Parathyroid adenoma (tissue), 2 donors: Measurements from ENCODE around the gene KCNK3.

Experiments
- H2AFZ ChIP-seq: fragments of 300-600 bp; sonication (generic); one replicate; pipeline ENCODE4 v1.7.0; 2017; ENCODE audit warnings: antibody characterized with exemption, mild to moderate bottlenecking
- H3K27ac ChIP-seq: fragments of 300-600 bp; sonication (generic); one replicate; pipeline ENCODE4 v1.7.0; 2017
- H3K27me3 ChIP-seq: fragments of 300-600 bp; sonication (generic); one replicate; pipeline ENCODE4 v1.7.0; 2017; ENCODE audit warnings: low read length; ENCODE audit not compliant: control insufficient read depth, insufficient read depth
- H3K36me3 ChIP-seq: fragments of 300-600 bp; sonication (generic); one replicate; pipeline ENCODE4 v1.7.0; 2017; ENCODE audit warnings: low read length; ENCODE audit not compliant: control insufficient read depth, insufficient read depth
- H3K4me1 ChIP-seq: fragments of 300-600 bp; sonication (generic); one replicate; pipeline ENCODE4 v1.7.0; 2017; ENCODE audit warnings: control low read depth
- H3K4me2 ChIP-seq: fragments of 300-600 bp; sonication (generic); one replicate; pipeline ENCODE4 v1.7.0; 2017; ENCODE audit warnings: low read length
- H3K4me3 ChIP-seq: fragments of 300-600 bp; sonication (generic); one replicate; pipeline ENCODE4 v1.7.0; 2017; ENCODE audit warnings: low read depth, low read length
- H3K79me2 ChIP-seq: fragments of 300-600 bp; sonication (generic); one replicate; pipeline ENCODE4 v1.7.0; 2017; ENCODE audit warnings: control low read depth
- H3K9ac ChIP-seq: fragments of 300-600 bp; sonication (generic); one replicate; pipeline ENCODE4 v1.7.0; 2017; ENCODE audit warnings: mild to moderate bottlenecking
- H3K9me3 ChIP-seq: fragments of 300-600 bp; sonication (generic); one replicate; pipeline ENCODE4 v1.7.0; 2017; ENCODE audit warnings: low read length; ENCODE audit not compliant: control insufficient read depth
- TF ChIP-seq, protein P1 (sequence below): fragments of 300-600 bp; sonication (generic); IDR thresholded peaks from one replicate; pipeline ENCODE4 v1.7.0; 2017; ENCODE audit warnings: antibody characterized with exemption, mild to moderate bottlenecking
- donor health status: primary hyperparathyroidism.

The KCNK3 gene

DNA sequence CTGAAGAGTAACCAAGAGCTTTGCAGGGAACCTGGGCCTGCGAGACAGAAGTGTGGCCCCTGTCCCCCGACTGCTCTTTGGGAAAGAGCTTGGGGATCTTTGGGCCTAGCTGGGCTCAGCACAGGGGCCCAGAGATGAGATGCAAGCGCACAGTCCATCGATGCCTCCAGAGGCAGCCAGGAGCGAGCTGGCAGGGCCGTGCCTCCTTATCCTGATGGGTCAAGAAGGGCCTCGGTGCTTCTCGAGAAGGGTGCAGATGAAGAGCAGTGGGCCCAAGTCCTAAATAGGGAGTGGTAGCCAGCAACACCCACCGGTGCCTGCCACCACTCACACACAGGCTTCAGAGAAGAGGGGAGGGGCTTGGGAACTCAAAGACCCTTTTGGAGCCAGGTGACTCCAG, 17.6 kb downstream of the KCNK3 start:
- H3K9me3 ChIP-seq = no peaks in the 10 kb centered on the region
- H3K4me3 ChIP-seq = no peak overlapping the region
- peak overlapping the region; percentile 2 for H3K27ac ChIP-seq
- no peaks in the 10 kb centered on the region for H3K27me3 ChIP-seq
- peaks cover 48% of the 10 kb centered on the region for H3K4me1 ChIP-seq
- no peak overlapping the region for H3K9ac ChIP-seq
- H3K36me3 ChIP-seq = no peaks in the 10 kb centered on the region
- H2AFZ ChIP-seq = no peak overlapping the region
- H3K4me2 ChIP-seq = no peak overlapping the region
- TF ChIP-seq, protein P1, sequence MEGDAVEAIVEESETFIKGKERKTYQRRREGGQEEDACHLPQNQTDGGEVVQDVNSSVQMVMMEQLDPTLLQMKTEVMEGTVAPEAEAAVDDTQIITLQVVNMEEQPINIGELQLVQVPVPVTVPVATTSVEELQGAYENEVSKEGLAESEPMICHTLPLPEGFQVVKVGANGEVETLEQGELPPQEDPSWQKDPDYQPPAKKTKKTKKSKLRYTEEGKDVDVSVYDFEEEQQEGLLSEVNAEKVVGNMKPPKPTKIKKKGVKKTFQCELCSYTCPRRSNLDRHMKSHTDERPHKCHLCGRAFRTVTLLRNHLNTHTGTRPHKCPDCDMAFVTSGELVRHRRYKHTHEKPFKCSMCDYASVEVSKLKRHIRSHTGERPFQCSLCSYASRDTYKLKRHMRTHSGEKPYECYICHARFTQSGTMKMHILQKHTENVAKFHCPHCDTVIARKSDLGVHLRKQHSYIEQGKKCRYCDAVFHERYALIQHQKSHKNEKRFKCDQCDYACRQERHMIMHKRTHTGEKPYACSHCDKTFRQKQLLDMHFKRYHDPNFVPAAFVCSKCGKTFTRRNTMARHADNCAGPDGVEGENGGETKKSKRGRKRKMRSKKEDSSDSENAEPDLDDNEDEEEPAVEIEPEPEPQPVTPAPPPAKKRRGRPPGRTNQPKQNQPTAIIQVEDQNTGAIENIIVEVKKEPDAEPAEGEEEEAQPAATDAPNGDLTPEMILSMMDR = no peak
- H3K79me2 ChIP-seq = peaks cover 65% of the 10 kb centered on the region

- Histone ChIP-seq H3K27ac (peak overlapping the region; percentile 2), H3K36me3 (no peaks in the 10 kb centered on the region), H2AFZ (no peak overlapping the region), H3K4me3 (no peak overlapping the region), H3K79me2 (peaks cover 57% of the 10 kb centered on the region), H3K9me3 (no peaks in the 10 kb centered on the region), H3K4me1 (peaks cover 50% of the 10 kb centered on the region), H3K27me3 (no peaks in the 10 kb centered on the region), H3K9ac (no peak overlapping the region), H3K4me2 (no peak overlapping the region)
- TF ChIP-seq, protein P1 = no peak
Observed at GRCh38 chr2:26710743-26711456, 18.4 kb downstream of the KCNK3 start.

DNA sequence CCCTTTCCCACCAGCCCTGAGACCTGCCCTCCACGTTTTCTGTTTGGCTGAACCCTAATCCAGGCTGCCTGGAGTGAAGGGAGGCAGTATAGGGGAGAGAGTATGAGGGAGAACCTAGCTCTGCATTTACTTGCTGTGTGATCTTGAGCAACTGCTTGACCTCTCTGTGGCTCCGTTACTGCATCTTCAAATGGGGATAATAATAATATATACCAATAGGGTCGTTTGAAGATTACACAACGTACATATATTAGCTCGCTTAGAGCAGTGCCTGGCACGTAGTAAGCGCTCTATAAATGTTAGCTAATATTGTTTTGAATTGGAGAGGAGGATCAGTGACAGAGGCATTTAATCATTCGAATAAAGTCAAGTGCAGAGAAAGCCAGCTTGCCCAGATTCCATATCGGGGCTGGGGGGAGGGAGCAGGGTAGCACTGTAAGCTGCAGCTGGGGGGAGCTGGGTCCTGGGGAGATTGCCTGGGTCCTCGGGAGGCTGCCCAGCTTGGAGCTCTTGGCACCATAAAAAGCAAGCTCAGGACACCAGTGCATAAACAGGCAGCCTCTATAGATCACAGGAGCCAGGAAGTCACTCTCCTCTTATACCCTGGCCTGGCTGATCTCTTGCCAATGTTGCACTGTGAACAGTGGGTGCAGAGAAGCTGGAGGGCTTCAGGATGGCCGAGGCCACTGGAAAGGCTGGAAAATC, 19.1 kb downstream of the KCNK3 start:
- TF ChIP-seq, protein P1 = no peak
- no peak overlapping the region for H3K4me2 ChIP-seq
- H3K4me1 ChIP-seq = peaks cover 51% of the 10 kb centered on the region
- no peaks in the 10 kb centered on the region for H3K9me3 ChIP-seq
- H3K79me2 ChIP-seq = peaks cover 50% of the 10 kb centered on the region
- H2AFZ ChIP-seq = no peak overlapping the region
- H3K27ac ChIP-seq = no peak overlapping the region
- no peaks in the 10 kb centered on the region for H3K27me3 ChIP-seq
- H3K4me3 ChIP-seq = no peak overlapping the region
- no peak overlapping the region for H3K9ac ChIP-seq
- no peaks in the 10 kb centered on the region for H3K36me3 ChIP-seq

DNA sequence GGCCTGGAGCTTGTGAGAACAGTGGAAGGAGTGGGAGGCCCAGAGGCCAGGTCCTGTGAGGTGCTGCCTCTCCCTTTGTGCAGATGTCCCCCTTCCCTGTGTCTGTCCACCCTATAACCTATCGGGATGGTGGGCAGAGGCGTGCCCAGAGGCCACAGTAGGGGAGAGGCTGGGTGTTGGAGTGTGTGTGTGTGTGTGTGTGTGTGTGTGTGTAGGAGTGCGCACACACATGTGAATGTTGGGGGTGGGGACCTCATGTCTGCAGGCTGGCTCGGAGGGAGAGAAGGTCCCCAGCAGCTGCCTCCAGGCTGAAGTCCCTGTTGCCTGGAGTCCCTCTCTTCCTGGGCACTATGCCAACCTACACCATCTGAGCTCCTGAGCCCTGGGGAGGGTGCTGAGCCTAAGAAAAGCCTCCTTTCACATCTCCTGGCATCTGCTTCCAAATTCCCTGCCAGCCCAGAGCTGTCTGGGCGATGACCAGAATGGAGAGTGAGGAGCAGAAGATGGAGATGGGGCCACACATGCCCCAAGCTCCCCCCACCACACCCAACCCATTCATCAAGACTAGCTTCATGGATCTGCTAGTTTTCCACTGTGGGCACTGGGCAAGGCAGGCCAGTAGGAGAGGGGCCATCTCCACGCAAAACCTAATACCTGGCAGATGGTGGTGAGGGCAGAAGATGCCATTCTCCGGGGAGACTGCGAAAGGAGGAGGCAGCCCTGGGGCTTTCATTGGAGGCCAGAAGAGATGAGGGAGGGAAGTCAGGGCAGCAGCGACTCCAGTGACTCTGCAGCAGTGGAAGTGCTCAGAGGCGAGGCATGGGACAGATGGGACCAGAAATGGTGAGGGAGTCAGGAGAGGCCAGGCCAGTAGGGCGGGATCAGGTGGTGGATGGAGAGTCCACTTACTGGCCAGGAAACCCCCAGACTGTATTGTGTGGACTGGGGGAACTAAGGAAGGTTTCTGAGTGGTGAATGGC, 20.3 kb downstream of the KCNK3 start:
- Histone ChIP-seq H3K9me3 (no peaks in the 10 kb centered on the region), H3K27ac (no peak overlapping the region), H3K9ac (no peak overlapping the region), H3K27me3 (no peaks in the 10 kb centered on the region), H2AFZ (no peak overlapping the region), H3K4me1 (peaks cover 56% of the 10 kb centered on the region), H3K4me2 (no peak overlapping the region), H3K36me3 (no peaks in the 10 kb centered on the region), H3K4me3 (no peak overlapping the region), H3K79me2 (peaks cover 49% of the 10 kb centered on the region)
- TF ChIP-seq, protein P1 = no peak
